Measurements from ENCODE around the gene TOMM20. TPM values are rescaled to one million over a fixed set of nuclear protein-coding genes. Genes with fewer than 3 reads are reported as not detected.

TOMM20 gene
- total RNA-seq, 4 donors from 2014 or later = 86.0 to 99.0 (median 95.4) TPM

DNA sequence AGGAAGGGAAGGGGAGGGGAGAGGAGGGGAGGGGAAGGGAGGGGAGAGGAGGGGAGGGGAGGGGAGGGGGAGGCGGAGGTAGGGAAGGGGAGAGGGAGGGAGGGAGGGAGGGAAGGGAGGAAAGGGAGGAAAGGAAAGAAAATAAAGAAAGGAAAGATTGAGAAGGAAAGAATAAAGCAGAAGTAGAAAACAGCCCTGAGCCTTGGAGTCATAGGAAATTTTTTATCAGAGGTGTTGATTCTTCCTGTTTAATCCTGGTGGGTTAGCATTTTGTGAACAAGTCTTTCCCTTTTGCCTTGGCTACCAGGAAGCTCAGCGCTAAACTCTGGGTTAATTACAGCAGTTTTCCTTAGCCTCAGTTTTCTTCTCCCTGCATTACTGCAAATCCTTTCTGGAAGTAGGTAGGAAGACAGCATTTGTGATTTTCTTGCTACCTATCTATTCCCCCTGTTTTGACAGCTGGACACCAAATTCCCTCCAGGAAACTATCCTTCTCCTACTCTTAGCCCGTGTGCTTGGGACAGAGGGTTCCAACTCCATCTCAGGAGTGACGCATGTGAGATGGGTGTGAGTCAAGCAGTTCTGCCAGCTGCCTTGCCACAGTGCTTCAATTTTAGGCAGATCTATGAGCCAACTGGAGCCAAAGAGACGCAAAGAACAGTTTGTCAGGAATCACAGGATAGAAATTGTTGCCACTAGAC lies 26.9 kb downstream of the TOMM20 start:
- TF ChIP-seq CTCF (IDR thresholded peaks at IDR 0.05; ENCODE audit: low read depth) = no peak

GRCh38 chr1:235100194-235100772 lies 28.4 kb downstream of the TOMM20 start:
- TF ChIP-seq CTCF (IDR thresholded peaks at IDR 0.05; ENCODE audit: low read depth) = no peak

GRCh38 chr1:235098991-235099390 lies 29.6 kb downstream of the TOMM20 start:
- no peak for TF ChIP-seq CTCF (IDR thresholded peaks at IDR 0.05; ENCODE audit: low read depth)

- TF ChIP-seq CTCF (IDR thresholded peaks at IDR 0.05; ENCODE audit: low read depth) = no peak
These were observed 30.1 kb downstream of the TOMM20 start for GRCh38 chr1:235098547-235098946.

DNA sequence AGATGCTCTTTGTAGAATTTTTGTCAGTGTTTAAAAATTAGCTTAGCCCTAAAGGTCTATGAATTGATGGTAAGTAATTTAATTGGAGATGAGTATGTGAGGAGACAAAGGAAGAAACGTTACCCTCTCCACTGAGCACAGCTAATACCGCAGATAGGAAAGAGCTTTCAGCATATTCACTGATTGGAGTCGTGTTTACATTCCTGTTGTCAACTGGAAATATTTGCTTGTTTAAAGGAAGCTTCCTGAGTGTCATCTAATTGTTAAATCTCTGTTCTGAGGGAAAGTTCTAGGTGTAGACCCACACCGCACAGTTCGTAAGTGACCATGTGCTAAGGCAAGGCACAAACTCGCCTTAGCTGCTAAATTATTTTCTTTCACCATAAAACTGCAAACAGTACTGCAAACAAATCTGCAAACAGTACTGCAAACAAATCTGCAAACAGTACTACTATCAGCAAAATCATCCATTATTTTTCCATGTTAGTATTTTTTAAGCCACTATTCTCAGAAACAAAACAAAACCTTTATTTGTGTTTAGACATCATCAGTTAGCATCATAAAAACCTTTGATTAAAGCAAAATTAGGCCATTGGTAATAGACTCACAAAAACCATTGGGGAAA lies 32.6 kb downstream of the TOMM20 start:
- no peak for TF ChIP-seq CTCF (IDR thresholded peaks at IDR 0.05; ENCODE audit: low read depth)

DNA sequence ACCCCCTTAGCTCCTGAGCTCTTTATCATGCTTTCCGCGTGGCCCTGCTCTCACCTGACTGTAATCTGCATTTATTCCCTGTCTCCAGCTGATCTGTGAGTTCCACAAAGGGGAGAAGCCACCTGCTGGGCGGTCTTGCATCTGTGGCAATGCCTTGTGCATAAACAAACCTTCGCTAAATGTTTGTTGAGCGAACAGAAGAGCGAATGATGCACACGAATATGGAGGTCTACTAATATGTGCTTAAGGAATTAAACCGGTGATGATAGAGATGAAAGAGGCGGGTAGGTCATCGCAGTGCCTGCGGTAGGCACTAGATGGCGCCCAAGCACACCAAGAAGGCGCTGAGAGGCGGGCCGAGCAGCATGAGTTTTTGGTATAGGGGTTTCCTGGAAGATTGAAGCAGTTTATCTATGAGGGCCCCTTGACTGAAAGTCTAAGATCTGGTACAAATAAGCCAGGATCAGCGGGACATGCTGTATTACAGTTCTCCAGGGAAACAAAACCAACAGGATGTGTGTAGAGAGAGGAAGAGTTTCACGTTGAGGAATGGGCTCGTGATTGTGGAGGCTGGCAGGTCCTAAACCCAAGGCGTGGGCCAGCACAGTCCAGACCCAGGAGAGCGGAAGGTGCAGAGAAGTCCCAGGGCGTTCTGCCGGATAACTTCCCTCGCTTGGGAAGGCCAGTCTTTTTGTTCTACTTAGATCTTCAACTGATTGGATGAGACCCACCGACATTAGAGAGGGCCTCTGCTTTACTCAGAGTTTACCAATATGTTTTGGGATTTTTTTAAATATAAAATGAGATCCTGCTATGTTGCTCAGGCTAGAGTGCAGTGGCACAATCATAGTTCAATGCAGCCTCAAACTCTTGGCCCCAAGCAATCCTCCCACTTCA lies 34.7 kb downstream of the TOMM20 start:
- TF ChIP-seq CTCF (IDR thresholded peaks at IDR 0.05; ENCODE audit: low read depth) = no peak
